Activated CD8-positive, alpha-beta memory T cell treated with anti-CD3 and anti-CD28 coated beads for 48 hours (primary cell): Measurements from ENCODE around the gene OLIG2.

Experiments
- DNase-seq, 3 experiments: peaks; one replicate each; pipeline ENCODE4 v3.0.0-alpha.2; 2020; ENCODE audit warnings: low read depth in 2 of 3, low spot score in 2 of 3

Gene OLIG2

DNA sequence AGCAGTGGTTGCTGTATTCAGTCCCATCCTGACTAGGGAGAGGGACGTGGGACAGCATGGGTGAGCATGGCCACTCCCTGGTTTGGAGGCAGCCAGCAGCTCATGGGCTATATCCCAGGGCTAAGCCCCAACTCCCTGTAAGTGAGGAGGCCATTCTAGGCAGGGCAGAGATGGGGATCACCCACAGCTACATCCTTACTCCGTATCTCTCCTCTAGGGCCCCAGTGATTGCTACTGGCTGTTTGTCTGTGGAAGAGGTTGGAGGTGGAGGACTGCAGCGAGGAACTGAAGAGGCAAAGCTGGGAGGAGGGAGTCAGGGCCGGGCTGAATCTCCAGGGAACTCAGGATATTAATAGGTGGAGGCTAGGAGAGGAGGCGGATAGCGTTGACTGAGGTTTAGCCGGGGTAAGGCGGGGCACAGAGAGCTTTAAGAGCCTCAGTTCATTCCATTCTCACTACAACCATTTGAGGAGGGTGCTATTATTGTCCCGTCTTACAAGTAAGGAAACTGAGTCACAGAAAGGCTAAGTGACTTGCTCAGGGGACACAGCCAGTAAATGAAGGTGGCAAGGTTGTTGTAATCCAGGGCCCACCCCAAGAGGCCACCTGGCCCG is 6.8 kb downstream of the OLIG2 start:
- no peak for DNase-seq

DNA sequence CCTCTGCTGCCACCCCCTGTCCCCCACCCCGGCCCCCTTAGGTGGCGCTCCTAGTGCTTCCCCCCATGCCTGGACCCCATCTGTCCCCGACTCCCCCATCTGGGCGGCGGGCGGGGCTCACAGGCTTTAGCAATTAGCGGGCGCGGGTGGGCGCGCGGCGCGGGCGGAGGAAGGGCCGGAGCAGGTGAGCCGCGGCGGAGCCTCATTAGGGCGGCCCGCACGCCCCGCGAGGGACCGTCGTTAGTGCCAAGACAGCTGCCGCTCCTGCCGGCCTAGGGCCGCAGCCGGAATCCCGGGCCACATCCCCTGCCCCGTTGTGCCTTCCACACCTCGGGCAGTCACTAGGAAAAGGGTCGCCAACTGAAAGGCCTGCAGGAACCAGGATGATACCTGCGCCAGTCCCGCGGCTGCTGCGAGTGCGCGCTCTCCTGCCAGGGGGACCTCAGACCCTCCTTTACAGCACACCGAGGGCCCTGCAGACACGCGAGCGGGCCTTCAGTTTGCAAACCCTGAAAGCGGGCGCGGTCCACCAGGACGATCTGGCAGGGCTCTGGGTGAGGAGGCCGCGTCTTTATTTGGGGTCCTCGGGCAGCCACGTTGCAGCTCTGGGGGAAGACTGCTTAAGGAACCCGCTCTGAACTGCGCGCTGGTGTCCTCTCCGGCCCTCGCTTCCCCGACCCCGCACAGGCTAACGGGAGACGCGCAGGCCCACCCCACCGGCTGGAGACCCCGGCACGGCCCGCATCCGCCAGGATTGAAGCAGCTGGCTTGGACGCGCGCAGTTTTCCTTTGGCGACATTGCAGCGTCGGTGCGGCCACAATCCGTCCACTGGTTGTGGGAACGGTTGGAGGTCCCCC is 7.6 kb downstream of the OLIG2 start:
- DNase-seq: no peak

DNA sequence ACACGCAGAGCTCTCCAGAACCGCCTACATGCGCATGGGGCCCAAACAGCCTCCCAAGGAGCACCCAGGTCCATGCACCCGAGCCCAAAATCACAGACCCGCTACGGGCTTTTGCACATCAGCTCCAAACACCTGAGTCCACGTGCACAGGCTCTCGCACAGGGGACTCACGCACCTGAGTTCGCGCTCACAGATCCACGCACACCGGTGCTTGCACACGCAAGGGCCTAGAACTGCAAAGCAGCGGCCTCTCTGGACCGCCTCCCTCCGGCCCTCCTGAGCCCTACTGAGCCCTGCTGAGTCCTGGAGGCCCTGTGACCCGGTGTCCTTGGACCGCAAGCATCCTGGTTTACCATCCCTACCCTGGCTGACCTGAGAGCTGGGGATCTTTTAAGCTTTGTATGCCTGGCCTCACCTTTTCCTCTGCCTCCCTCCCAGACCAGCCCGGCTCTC is 8.3 kb downstream of the OLIG2 start:
- no peak for DNase-seq

DNA sequence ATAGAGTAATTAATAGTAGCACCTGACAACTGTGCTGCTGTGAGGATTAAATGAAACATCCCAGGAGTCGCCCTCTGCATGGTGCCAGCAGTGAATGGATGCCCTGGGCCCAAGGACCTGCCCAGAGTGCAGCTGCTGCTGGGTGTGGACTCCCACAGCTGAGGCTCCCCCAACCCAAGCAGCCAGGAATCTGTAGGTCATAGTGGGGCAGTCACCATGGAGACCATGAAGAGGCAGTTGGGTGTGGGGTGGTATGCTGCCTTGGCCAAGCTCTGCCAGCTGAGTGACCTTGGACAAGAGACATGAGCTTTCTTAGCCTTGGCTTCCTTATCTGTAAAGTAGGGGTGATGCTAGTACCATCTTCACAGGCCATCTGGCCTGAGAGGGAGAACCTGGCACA is 9.4 kb downstream of the OLIG2 start:
- no peak for DNase-seq

DNA sequence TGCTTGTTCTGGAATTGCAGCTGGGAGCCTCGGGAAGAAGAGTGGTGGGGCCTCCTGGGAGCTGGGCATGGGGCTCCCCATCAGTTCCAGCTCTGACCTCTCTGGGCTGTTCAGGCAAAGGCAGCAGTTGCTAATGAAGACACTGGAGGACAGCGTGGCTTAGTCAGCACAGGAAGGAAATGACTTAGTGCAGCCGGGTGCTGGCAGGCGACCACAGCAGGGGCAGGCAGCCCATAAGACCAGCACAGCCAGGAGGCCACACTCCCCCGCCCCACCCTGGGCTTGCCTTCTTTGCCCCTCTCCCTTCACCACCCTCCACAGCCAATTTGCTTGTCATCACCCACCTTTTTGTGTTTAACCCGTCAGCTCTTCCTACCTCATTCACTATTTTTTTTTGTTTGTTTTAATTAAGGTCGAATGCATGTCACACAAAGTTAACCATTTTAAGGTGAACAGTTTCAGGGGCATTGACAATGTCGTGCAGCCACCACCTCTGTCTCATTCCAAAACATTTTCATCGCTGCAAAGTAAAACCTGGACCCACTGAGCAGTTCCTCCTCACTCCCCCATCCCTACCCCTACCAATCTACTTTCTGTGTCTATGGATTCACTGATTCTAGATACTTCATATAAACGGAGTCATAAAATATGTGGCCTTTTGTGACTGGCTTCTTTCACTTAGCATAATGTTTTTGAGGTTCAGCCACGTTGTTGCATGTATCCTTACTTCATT is 10.9 kb downstream of the OLIG2 start:
- no peak for DNase-seq

DNA sequence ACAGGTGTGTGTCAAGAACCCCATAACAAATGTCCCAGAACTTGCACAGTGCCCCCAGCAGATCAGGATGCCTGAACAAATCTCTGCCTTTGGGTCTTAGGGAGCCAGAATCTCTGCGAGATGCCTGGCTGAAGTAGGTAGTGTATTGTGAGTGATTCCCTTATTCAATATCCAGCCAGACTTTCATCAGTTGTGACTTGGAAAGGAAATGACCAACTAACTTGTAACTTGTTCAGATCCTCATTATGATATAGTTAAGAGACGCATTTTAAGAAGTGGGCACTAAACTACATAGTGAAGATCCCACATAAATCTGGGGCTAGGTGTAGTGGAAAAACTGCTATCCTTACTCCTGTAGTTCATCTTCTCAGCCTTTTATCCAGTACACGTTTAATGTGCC is 11.8 kb downstream of the OLIG2 start:
- no peak for DNase-seq

DNA sequence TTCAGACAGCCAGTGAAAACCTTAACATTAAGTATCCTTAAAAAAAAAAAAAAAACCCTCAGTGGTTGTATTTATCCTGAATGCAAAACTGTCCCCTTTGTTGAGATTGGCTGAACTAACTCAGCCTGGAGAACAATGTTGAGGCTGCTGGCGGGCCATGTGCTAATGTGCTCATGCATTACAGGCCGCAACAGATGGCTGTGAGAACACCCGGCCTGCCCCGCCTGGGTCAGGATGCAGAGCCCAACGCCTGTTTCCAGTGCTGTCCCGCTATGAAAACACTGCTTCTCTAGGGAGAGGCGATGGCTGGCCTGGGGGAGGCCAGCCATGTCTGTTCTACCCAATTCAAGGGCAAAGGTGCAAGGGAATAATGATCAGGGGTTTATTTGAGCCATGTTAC is 13.8 kb downstream of the OLIG2 start:
- DNase-seq: no peak

DNA sequence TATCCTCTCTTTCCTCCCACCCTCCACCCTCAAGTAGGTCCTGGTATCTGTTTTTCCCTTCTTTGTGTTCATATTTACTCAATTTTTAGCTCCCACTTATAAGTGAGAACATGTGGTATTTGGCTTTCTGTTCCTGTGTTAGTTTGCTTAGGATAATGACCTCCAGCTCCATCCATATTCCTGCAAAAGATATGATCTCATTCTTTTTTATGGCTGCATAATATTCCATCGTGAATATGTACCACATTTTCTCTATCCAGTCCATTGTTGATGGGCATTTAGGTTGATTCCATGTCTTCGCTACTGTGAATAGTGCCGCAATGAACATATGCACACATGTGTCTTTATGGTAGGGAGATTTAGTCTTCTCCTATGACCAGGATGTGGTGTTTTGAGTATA is 14.5 kb downstream of the OLIG2 start:
- no peak for DNase-seq

DNA sequence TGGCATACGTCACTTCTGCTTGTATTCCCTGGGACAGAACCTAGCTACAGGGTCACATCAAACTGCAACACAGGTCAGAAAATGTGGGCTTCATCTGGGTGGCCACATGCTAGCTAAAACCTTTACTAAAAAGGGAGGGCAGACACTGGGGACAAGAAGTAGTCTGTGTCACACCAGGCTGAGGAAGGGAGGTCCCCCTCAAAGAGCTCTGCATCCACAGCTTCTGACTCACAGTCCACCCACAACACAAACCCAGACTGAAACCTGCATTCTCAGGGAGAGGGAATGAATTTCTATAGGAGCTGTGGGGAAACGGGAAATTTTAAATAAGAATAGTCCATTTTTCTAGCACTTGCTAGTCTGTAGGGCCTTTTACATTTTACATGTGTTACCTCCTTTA is 16.2 kb downstream of the OLIG2 start:
- DNase-seq: no peak

DNA sequence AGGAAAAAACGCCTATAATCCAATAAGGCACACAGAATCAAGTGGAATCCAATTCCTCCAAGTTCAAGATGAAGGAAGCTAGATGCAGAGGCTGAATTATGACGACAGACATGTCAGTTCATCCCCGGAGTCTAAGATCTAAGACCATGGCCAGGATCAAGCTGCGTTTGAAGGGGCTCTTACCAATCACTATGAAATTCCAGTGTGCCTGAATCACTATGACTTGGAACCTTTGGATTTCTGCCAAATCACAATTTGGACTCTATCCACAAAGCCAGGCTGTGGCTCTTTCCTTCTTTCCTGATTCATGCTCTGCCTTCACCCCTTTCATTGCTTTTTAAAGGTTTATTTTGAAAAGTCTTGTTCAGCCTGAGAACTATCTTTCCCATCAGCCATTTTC is 17.1 kb downstream of the OLIG2 start:
- no peak for DNase-seq

DNA sequence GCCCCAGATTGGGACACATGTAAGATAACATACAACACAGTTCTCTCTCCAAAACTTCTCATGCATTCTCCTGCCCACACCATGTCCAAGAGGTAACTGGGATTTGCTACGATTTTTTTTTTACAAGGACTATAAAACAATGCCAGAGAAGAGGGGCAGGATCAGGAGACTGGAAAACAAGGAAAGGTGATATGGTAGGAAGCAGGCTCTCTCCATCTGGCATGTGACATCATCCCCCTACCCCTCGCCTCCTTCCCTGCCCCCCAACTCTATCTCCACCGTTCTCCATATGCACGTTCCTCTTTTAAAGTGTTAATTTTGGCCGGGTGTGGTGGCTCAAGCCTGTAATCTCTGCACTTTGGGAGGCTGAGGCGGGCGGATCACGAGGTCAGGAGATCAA is 20.7 kb downstream of the OLIG2 start:
- DNase-seq: no peak

DNA sequence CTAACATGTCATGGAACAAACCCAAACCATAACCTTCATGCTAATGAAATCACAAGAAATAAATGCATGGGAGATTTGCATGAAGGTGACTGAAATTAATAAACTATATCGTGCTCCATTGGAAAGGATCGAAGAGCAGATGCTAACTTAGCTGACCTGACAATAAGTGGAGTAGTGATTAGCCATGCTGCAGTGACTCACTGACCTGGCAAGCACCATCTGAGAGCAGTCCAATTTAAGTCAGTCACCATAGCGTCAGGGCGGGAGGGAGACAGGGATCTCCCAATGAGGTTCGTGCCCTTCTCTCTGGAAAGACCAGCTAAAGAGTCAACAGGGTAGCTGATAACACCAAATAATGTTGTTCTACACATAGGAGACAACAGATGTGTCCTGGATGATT is 21.5 kb downstream of the OLIG2 start:
- DNase-seq: no peak

DNA sequence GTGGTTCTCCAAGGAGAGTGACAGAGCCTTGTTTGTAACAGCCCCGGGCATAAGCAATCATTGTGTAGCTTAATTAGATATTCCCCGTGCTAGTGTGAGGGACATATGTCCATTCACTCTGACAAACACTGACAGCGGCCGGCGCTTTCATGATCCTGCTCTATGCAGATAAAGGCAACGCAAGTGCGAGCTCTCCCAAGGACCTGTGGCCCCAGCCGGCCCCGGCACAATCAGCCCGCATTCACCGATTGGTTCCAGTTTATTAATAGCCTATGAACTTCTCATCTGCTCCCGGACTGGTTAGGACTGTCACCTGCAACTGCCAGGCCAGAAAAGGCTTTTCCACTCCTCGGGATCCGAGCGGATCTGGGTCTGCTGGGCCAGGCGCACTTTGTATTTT is 26.2 kb downstream of the OLIG2 start:
- no peak for DNase-seq

DNA sequence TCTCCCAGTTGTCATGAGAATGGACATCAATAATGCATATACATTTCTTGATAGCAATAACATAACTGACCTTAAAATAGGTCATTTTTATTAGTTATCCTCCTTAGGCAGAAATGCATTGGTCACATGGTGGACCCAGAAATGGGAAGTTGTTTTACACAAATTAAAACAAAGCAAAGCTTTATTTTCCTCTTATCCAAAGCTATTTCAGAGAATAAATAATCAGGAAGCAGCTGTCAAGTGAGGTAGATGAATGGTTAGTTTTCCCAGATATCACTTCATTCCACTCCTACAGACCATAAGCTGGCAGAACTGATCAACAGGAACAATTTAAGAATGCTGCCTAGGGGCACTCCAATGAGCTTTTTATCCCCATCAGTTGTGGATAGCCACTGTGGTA is 28.2 kb downstream of the OLIG2 start:
- DNase-seq: no peak

DNA sequence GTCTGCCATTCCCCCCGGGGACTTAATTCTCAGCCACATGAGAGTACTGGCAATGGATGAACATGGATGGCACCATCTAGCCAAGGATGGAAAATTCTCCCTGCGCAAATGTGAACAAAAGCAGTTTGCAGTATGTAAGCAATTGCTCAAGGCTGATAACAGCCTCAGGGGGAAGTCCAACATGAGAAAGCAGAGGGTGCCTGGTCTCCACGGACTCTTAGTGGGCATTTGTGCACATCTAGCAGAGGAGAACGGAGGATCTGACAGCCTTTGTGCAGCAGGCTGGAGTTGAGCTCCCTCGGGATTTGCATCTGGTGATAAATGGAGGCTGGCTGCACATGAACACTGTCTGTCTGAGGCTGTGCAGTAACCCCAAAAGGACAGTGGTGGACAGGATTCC is 30.3 kb downstream of the OLIG2 start:
- DNase-seq: no peak

DNA sequence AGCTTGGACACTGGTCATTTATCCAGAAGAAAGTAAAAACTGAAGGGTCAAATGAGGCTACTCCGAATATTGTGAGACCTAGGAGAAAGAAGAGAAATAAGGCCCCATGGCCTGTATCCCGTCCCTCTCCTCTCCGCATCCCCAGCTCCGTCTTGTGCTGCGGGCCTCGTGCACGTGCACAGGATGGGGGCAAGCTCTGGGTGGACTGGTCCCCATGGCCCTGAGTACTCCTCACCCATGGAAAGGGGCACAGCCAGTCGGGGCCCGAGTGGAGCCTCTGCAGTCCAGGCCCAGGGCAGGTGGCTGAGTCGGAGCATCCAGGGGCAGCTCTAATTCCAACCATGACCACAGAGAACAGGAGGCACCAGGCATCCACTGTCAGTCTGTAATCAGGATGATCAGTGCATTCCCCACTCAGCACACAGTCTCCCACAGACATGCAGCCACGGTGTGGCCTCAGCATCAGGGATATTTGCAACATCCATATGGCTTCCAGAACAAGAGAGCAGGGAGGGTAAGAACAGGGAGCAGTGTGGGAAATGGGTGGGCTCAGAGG is 31.7 kb downstream of the OLIG2 start:
- no peak for DNase-seq

DNA sequence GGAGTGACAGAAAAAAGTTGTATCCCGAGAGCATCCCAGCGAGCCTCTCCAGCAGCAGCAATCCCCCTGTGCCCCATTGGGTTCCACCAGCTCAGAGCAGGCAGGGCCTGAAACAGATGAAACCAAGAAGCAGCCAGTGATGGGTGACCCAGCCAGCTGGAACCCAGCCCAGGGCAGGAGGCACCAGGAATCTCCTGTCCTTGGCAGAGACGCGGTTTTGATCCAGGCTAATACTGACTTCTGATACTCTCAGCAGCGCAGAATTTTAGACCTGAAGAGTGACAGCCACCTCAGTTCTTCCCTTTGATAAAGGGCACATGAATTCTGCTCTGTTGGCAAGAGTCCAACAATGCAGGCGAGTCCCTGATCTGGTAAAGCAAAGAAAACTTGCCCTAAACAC is 32.8 kb downstream of the OLIG2 start:
- DNase-seq: no peak

DNA sequence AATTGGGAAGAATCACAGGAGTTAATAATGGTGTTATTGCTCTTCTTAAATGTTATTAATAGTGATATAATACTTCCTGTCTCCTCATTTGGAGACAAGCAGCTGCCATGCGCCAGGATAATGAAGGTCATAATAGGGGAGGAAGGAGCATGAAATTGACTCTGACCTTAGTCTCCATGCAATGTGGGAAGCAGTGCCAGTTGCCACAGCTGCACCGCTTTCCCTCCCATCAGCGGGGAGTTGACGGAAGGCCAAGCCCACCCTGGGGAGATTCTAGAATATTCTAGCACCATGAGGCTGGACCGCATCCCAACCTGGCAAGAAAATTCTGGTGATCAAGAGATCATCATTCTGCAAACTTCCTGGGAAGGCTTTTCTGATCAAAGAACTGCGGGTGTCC is 33.2 kb downstream of the OLIG2 start:
- DNase-seq: no peak

DNA sequence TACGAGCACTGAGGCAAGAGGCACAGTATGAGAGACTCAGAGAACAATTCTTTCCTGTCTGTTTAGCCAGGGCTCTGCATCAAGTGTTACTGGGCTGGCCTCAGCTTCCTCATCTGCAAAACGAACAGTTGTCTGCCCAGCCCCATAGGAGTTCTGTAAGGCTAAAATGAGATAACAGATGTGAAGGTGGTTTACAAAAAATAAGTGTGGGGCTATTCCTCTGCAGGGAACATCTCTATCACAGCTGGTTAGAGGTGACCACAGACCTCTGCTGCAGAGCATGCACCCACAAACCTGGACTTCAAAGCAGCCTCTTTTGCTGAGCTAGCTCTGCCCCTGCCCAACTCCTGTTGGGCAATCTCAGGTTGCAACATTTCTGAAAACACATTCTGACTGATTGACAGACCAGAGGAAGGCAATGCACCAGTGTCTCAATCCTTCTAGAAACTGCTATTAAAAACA is 33.7 kb downstream of the OLIG2 start:
- DNase-seq: no peak

DNA sequence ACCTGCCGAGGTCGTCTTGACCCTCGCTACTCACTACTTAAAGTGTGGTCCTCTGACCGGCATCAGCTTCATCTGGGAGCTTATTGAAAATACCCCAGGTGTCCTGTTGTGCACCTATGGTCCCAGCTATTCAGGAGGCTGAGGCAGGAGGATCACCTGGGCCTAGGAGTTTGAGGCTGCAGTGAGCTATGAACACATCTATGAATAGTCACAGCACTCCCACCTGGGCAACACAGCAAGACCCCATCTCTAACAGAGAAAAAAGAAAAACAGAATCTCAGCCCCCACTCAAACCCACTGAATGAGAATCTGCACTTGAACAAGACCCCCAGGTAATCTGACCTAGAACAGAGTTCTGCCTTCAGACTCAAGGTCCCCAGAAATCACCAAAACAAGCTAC is 35.5 kb downstream of the OLIG2 start:
- no peak for DNase-seq

DNA sequence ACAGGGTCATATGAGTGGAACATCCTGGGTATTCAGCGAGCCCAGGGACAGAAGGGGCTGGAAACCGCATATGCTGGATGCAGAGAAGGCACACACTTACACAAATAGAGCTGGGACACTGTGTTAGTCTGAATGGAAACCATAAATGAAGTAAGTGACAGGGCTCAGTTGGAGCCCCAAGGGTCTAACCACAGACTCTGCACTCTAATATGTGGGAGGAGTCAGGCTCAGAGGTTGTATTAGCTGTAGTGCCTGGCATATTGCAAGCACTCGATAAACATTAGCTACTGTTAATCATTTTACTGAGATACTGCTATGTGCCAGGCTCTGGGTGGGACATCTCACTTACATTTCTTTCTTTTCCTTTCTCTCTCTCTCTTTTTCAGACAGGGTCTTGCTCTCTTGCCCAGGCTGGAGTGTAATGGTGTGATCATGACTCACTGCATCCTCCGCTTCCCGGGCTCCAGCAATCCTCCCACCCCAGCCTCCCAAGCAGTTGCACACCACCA is 37.7 kb downstream of the OLIG2 start:
- no peak for DNase-seq
